Neural cell (in vitro differentiated cells): ENCODE data around the gene TPM1. TPM values are rescaled to one million over a fixed set of nuclear protein-coding genes. Genes with fewer than 3 reads are reported as not detected.

Experiments
- H2AFZ ChIP-seq: fragments of 200-600, 300-800 bp; sonication (generic), shearing (Covaris generic); 2 replicates; pipeline ENCODE4 v1.6.0; 2014; ENCODE audit warnings: low read depth, mild to moderate bottlenecking, antibody characterized with exemption, low read length, moderate library complexity
- H3F3A ChIP-seq: fragments of 200-600 bp; shearing (Covaris generic); 2 replicates; pipeline ENCODE4 v1.6.1; 2016; ENCODE audit warnings: mild to moderate bottlenecking, moderate library complexity, mixed read lengths, antibody characterized with exemption, low read length; ENCODE audit not compliant: insufficient read depth, poor library complexity, severe bottlenecking
- H3K27ac ChIP-seq: fragments of 200-600, 300-800 bp; sonication (generic), shearing (Covaris generic); 2 replicates; pipeline ENCODE4 v1.5.1; 2014; ENCODE audit warnings: mild to moderate bottlenecking, low read length, moderate library complexity
- H3K27me3 ChIP-seq: fragments of 300-800, 200-600 bp; sonication (generic), shearing (Covaris generic); 2 replicates; pipeline ENCODE4 v1.6.0; 2014; ENCODE audit warnings: mild to moderate bottlenecking, low read depth, low read length, moderate library complexity; ENCODE audit not compliant: insufficient read depth
- H3K36me3 ChIP-seq: fragments of 300-800, 200-600 bp; sonication (generic), shearing (Covaris generic); 2 replicates; pipeline ENCODE4 v1.5.1; 2014; ENCODE audit warnings: mild to moderate bottlenecking, antibody characterized with exemption, low read length, moderate library complexity; ENCODE audit not compliant: insufficient read depth
- H3K4me2 ChIP-seq: fragments of 300-800, 200-600 bp; sonication (generic), shearing (Covaris generic); 2 replicates; pipeline ENCODE4 v1.6.0; 2014; ENCODE audit warnings: mild to moderate bottlenecking, low read length
- H3K4me3 ChIP-seq: fragments of 300-800, 200-600 bp; sonication (generic), shearing (Covaris generic); 2 replicates; pipeline ENCODE4 v1.5.1; 2014; ENCODE audit warnings: mild to moderate bottlenecking, low read length, moderate library complexity
- H3K79me2 ChIP-seq: fragments of 200-600 bp; shearing (Covaris generic); replicated peaks from 2 replicates; pipeline ENCODE4 v1.6.0; 2014; ENCODE audit warnings: mild to moderate bottlenecking, low read length, moderate library complexity; ENCODE audit not compliant: insufficient read depth
- H3K9ac ChIP-seq: fragments of 300-800, 200-600 bp; sonication (generic), shearing (Covaris generic); 2 replicates; pipeline ENCODE4 v1.6.1; 2016; ENCODE audit warnings: mild to moderate bottlenecking, low read length, mixed read lengths
- H3K9me2 ChIP-seq: fragments of 200-600 bp; shearing (Covaris generic); 2 replicates; pipeline ENCODE4 v1.6.1; 2016; ENCODE audit warnings: mild to moderate bottlenecking, low read length, mixed read lengths; ENCODE audit not compliant: insufficient read depth
- H3K9me3 ChIP-seq: fragments of 200-600, 300-800 bp; sonication (generic), shearing (Covaris generic); 2 replicates; pipeline ENCODE4 v1.6.1; 2016; ENCODE audit warnings: mild to moderate bottlenecking, mixed run types, low read length, moderate library complexity, mixed read lengths
- H4K20me1 ChIP-seq: fragments of 200-600 bp; shearing (Covaris generic); 2 replicates; pipeline ENCODE4 v1.6.1; 2016; ENCODE audit warnings: mild to moderate bottlenecking, mixed run types; ENCODE audit not compliant: insufficient read depth
- EP300 ChIP-seq: fragments of 450-650 bp; conservative IDR thresholded peaks from 2 replicates; pipeline ENCODE4 v1.6.1; 2014; ENCODE audit warnings: antibody characterized with exemption, mild to moderate bottlenecking, moderate library complexity; ENCODE audit not compliant: poor library complexity, severe bottlenecking
- EZH2 ChIP-seq: fragments of 200-600, 300-800 bp; shearing (Covaris generic), sonication (generic); IDR thresholded peaks from 2 replicates; pipeline ENCODE4 v1.6.1; 2014; ENCODE audit warnings: antibody characterized with exemption, low read length, borderline replicate concordance, mild to moderate bottlenecking; ENCODE audit not compliant: insufficient read depth, poor library complexity, severe bottlenecking
- MXI1 ChIP-seq: fragments of 450-650 bp; conservative IDR thresholded peaks from 2 replicates; pipeline ENCODE4 v1.6.1; 2014; ENCODE audit warnings: antibody characterized with exemption, mild to moderate bottlenecking; ENCODE audit not compliant: poor library complexity, severe bottlenecking
- POLR2AphosphoS5 ChIP-seq: IDR thresholded peaks from 2 replicates; pipeline ENCODE4 v1.6.1; 2012
- RAD21 ChIP-seq: fragments of 450-650 bp; conservative IDR thresholded peaks from 2 replicates; pipeline ENCODE4 v1.6.1; 2014; ENCODE audit warnings: antibody characterized with exemption, mild to moderate bottlenecking, moderate library complexity
- REST ChIP-seq: IDR thresholded peaks from 2 replicates; pipeline ENCODE4 v1.6.1; 2012; ENCODE audit warnings: borderline replicate concordance
- SMC3 ChIP-seq: fragments of 450-650 bp; conservative IDR thresholded peaks from 2 replicates; pipeline ENCODE4 v1.6.1; 2014; ENCODE audit warnings: antibody characterized with exemption, mild to moderate bottlenecking, moderate library complexity; ENCODE audit not compliant: poor library complexity
- TAF1 ChIP-seq: IDR thresholded peaks from 2 replicates; pipeline ENCODE4 v1.6.1; 2012; ENCODE audit warnings: low read depth
- polyA plus RNA-seq: library from polyadenylated mRNA; depleted of rRNA; stranded (reverse); fragments of >200 nt; gene quantifications from 2 replicates; pipeline ENCODE4 v1.2.3, GENCODE V29; 2014
- TF ChIP-seq, protein P1 (sequence below): fragments of 450-650 bp; IDR thresholded peaks from 2 replicates; pipeline ENCODE4 v1.5.1; 2014; ENCODE audit warnings: antibody characterized with exemption, mild to moderate bottlenecking, moderate library complexity; ENCODE audit not compliant: poor library complexity, severe bottlenecking

Gene TPM1
- polyA plus RNA-seq, 1 donor from 2014 or later, result 254 TPM

DNA sequence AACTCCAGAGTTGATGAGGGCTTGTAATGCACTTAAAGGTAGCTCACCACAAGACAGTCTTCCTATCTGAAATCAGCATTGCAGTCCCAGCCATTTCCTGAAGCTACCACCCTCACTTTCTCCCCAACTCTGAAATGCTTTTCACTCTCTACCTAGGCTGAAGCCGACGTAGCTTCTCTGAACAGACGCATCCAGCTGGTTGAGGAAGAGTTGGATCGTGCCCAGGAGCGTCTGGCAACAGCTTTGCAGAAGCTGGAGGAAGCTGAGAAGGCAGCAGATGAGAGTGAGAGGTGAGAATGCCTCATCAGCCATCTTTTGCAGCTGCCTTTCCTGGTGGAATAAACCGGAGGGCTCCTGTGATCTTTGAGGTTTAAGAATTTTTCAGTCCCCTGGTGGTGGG lies 14.3 kb downstream of the TPM1 start:
- no peaks in the 10 kb centered on the region for H3K27me3 ChIP-seq
- TF ChIP-seq POLR2AphosphoS5 (no peak), TAF1 (no peak), SMC3 (no peak), MXI1 (no peak), RAD21 (no peak), EP300 (no peak), EZH2 (no peak)
- TF ChIP-seq, protein P1, sequence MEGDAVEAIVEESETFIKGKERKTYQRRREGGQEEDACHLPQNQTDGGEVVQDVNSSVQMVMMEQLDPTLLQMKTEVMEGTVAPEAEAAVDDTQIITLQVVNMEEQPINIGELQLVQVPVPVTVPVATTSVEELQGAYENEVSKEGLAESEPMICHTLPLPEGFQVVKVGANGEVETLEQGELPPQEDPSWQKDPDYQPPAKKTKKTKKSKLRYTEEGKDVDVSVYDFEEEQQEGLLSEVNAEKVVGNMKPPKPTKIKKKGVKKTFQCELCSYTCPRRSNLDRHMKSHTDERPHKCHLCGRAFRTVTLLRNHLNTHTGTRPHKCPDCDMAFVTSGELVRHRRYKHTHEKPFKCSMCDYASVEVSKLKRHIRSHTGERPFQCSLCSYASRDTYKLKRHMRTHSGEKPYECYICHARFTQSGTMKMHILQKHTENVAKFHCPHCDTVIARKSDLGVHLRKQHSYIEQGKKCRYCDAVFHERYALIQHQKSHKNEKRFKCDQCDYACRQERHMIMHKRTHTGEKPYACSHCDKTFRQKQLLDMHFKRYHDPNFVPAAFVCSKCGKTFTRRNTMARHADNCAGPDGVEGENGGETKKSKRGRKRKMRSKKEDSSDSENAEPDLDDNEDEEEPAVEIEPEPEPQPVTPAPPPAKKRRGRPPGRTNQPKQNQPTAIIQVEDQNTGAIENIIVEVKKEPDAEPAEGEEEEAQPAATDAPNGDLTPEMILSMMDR, result no peak
- no peaks in the 10 kb centered on the region for H3F3A ChIP-seq
- no peaks in the 10 kb centered on the region for H4K20me1 ChIP-seq
- H3K9me3 ChIP-seq, result no peaks in the 10 kb centered on the region
- no peak overlapping the region for H2AFZ ChIP-seq
- no peak overlapping the region for H3K27ac ChIP-seq
- no peak overlapping the region for H3K9ac ChIP-seq
- H3K9me2 ChIP-seq, result no peaks in the 10 kb centered on the region
- H3K36me3 ChIP-seq, result peaks cover 22% of the 10 kb centered on the region
- no peak overlapping the region for H3K4me3 ChIP-seq
- no peak overlapping the region for H3K4me2 ChIP-seq
- peaks cover 39% of the 10 kb centered on the region for H3K79me2 ChIP-seq

DNA sequence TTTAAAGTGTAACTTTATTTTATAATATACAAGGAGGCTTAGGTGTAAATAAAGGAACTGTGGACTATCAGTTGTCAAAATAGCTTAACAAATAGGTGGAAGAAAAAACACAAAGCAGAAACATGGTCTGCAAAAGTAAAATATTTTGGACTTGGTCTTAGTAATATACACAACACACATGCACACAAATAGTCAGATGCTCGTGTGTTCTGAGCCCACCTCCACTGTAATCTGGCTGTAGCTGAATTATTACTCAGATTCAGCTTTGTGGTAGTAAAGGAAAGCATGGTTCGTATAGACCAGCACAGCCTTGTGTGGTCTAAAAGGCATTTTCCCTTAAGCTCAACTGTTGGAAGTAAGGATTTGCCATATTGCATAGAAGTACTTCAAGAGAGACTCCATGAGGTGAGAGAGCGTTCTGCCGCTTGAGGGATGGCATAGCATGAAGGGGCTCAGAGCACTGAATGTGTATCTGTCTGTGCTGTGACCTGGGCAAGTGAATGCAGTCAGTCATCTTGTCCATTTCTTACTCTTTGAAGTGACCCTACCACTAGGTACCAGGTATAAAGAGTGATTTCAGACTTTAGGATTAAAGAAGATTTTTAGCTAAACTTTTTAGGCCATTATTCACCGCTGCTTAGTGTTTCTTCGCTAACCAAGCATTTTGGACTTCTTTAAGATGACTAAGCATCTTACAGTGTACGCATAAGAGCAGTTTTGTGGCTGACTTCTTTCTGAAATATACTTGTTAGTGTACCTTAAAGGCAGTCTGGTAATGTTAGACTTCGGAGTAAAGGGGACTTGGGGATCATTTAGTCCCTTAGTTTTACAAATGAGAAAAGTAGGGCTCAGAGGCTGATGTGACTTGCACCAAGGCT lies 15.2 kb downstream of the TPM1 start:
- Histone ChIP-seq H3K9me3 (no peaks in the 10 kb centered on the region), H3K36me3 (peaks cover 25% of the 10 kb centered on the region), H3K4me3 (no peak overlapping the region), H3K4me2 (no peak overlapping the region), H3K27me3 (no peaks in the 10 kb centered on the region), H3K9me2 (no peaks in the 10 kb centered on the region), H3F3A (no peaks in the 10 kb centered on the region), H4K20me1 (no peaks in the 10 kb centered on the region), H3K79me2 (peaks cover 30% of the 10 kb centered on the region), H2AFZ (no peak overlapping the region), H3K27ac (no peak overlapping the region), H3K9ac (no peak overlapping the region)
- TF ChIP-seq REST (no peak), SMC3 (no peak), MXI1 (no peak), POLR2AphosphoS5 (no peak), TAF1 (no peak), EP300 (no peak), RAD21 (no peak), EZH2 (no peak)
- TF ChIP-seq, protein P1, result no peak
